Type B pancreatic cell (in vitro differentiated cells): ENCODE data around the gene TXNRD1. TPM values are rescaled to one million over a fixed set of nuclear protein-coding genes. Genes with fewer than 3 reads are reported as not detected.
A peak's percentile ranks its signal among the peaks of the same experiment; 100 is the strongest.

Source experiments
- DNase-seq: peaks from one replicate; pipeline ENCODE4 v3.0.0; 2021; ENCODE audit warnings: mixed read lengths; ENCODE audit not compliant: unreplicated experiment; ENCODE audit errors: extremely low spot score
- H3K27ac Mint-ChIP-seq: 2 replicates; pipeline ENCODE4 v1.8.0; 2021; ENCODE audit warnings: mild to moderate bottlenecking, mixed read lengths
- H3K27me3 Mint-ChIP-seq: 2 replicates; pipeline ENCODE4 v1.8.0; 2021; ENCODE audit warnings: mixed read lengths
- H3K36me3 Mint-ChIP-seq: 2 replicates; pipeline ENCODE4 v1.8.0; 2021; ENCODE audit warnings: mixed read lengths
- H3K4me1 Mint-ChIP-seq: one replicate; pipeline ENCODE4 v1.8.0; 2021; ENCODE audit warnings: mixed read lengths; ENCODE audit not compliant: unreplicated experiment
- H3K4me3 Mint-ChIP-seq: 2 replicates; pipeline ENCODE4 v1.8.0; 2021; ENCODE audit warnings: mild to moderate bottlenecking, mixed read lengths
- H3K9me3 Mint-ChIP-seq: 2 replicates; pipeline ENCODE4 v1.8.0; 2021; ENCODE audit warnings: mixed read lengths
- CTCF ChIP-seq: fragments of 200-600 bp; sonication (generic); conservative IDR thresholded peaks from 2 replicates; pipeline ENCODE4 v1.5.0; 2021; ENCODE audit warnings: antibody characterized with exemption, mild to moderate bottlenecking
- total RNA-seq: library from RNA; stranded (reverse); gene quantifications from 2 replicates; pipeline ENCODE4 v1.2.1, GENCODE V29; 2021; ENCODE audit warnings: low replicate concordance

The TXNRD1 gene
- total RNA-seq, 1 donor from 2014 or later: 94.7 TPM

GRCh38 chr12:104353012-104353981 lies 137.7 kb downstream of the TXNRD1 start:
- Mint-ChIP-seq H3K36me3 (peaks cover 23% of the 10 kb centered on the region), H3K4me3 (no peak overlapping the region), H3K27me3 (no peaks in the 10 kb centered on the region), H3K4me1 (no peaks in the 10 kb centered on the region), H3K27ac (no peak overlapping the region), H3K9me3 (no peaks in the 10 kb centered on the region)
- DNase-seq: peak; percentile 32
- no peak for TF ChIP-seq CTCF

- Mint-ChIP-seq H3K27me3 (no peaks in the 10 kb centered on the region), H3K36me3 (peaks cover 17% of the 10 kb centered on the region), H3K9me3 (no peaks in the 10 kb centered on the region), H3K4me3 (no peak overlapping the region), H3K4me1 (no peaks in the 10 kb centered on the region), H3K27ac (no peak overlapping the region)
- no peak for TF ChIP-seq CTCF
- peak; percentile 6 for DNase-seq
Measured at GRCh38 chr12:104354167-104354867, 138.7 kb downstream of the TXNRD1 start.

GRCh38 chr12:104354868-104355570 lies 139.4 kb downstream of the TXNRD1 start:
- H3K27me3 Mint-ChIP-seq: no peaks in the 10 kb centered on the region
- DNase-seq: peak; percentile 1
- H3K27ac Mint-ChIP-seq: no peak overlapping the region
- no peaks in the 10 kb centered on the region for H3K4me1 Mint-ChIP-seq
- TF ChIP-seq CTCF: no peak
- H3K36me3 Mint-ChIP-seq: peaks cover 17% of the 10 kb centered on the region
- no peak overlapping the region for H3K4me3 Mint-ChIP-seq
- no peaks in the 10 kb centered on the region for H3K9me3 Mint-ChIP-seq

- H3K36me3 Mint-ChIP-seq: peaks cover 17% of the 10 kb centered on the region
- no peaks in the 10 kb centered on the region for H3K27me3 Mint-ChIP-seq
- no peak overlapping the region for H3K27ac Mint-ChIP-seq
- no peaks in the 10 kb centered on the region for H3K4me1 Mint-ChIP-seq
- TF ChIP-seq CTCF: no peak
- no peak overlapping the region for H3K4me3 Mint-ChIP-seq
- H3K9me3 Mint-ChIP-seq: no peaks in the 10 kb centered on the region
- peak; percentile 51 for DNase-seq
Measured at GRCh38 chr12:104355630-104356029, 140.1 kb downstream of the TXNRD1 start.

- peak; percentile 60 for DNase-seq
- TF ChIP-seq CTCF: no peak
- Mint-ChIP-seq H3K4me1 (no peaks in the 10 kb centered on the region), H3K36me3 (peaks cover 10% of the 10 kb centered on the region), H3K27me3 (no peaks in the 10 kb centered on the region), H3K27ac (peak overlapping the region; percentile 59), H3K9me3 (no peaks in the 10 kb centered on the region), H3K4me3 (no peak overlapping the region)
Measured at GRCh38 chr12:104356231-104357115, 140.9 kb downstream of the TXNRD1 start.
